ENCODE data around the gene IFRD2.

The IFRD2 gene

GRCh38 chr3:50292159-50293078 is at the start of gene IFRD2:
Gene IFRD2 (minus strand): TSS chr3:50292429. CDS start chr3:50292274, 155 bp downstream.
- peak; percentile 98 for FAIRE-seq

- FAIRE-seq = no peak
Measured at GRCh38 chr3:50341537-50341936, 49.3 kb upstream of the IFRD2 start.

GRCh38 chr3:50340448-50341329 is 48.5 kb upstream of the IFRD2 start, which contains the start of gene RASSF1:
Gene RASSF1 (minus strand): TSS chr3:50340836. CDS start chr3:50340805, 31 bp downstream.
- FAIRE-seq = no peak

GRCh38 chr3:50340147-50340447 is 47.9 kb upstream of the IFRD2 start:
- no peak for FAIRE-seq

- no peak for FAIRE-seq
Measured at GRCh38 chr3:50339485-50340146, 47.4 kb upstream of the IFRD2 start.

- no peak for FAIRE-seq
Measured at GRCh38 chr3:50338965-50339364, 46.7 kb upstream of the IFRD2 start.

- FAIRE-seq = peak; percentile 95
Measured at GRCh38 chr3:50337175-50337861, 45.1 kb upstream of the IFRD2 start.

- no peak for FAIRE-seq
Measured at GRCh38 chr3:50336452-50337174, 44.4 kb upstream of the IFRD2 start.

- no peak for FAIRE-seq
Measured at GRCh38 chr3:50334339-50335075, 42.3 kb upstream of the IFRD2 start.

GRCh38 chr3:50333744-50334328 is 41.6 kb upstream of the IFRD2 start:
- no peak for FAIRE-seq

GRCh38 chr3:50331364-50331907 is 39.2 kb upstream of the IFRD2 start:
- no peak for FAIRE-seq

- no peak for FAIRE-seq
Measured at GRCh38 chr3:50330330-50330729, 38.1 kb upstream of the IFRD2 start.

GRCh38 chr3:50327943-50328691 is 35.9 kb upstream of the IFRD2 start, which contains the start of gene TUSC2:
Gene TUSC2 (minus strand): TSS chr3:50328223. CDS start chr3:50328099, 124 bp downstream.
- peak; percentile 90 for FAIRE-seq

- FAIRE-seq = no peak
Measured at GRCh38 chr3:50327129-50327528, 34.9 kb upstream of the IFRD2 start.

GRCh38 chr3:50326182-50326541 is 33.9 kb upstream of the IFRD2 start:
- no peak for FAIRE-seq

- no peak for FAIRE-seq
Measured at GRCh38 chr3:50325497-50326181, 33.4 kb upstream of the IFRD2 start.

GRCh38 chr3:50325113-50325480 is 32.9 kb upstream of the IFRD2 start:
- no peak for FAIRE-seq

- FAIRE-seq = no peak
Measured at GRCh38 chr3:50324351-50325112, 32.3 kb upstream of the IFRD2 start.

Measured in endometrium (tissue), 2 donors.